Measurements from ENCODE around the gene ZNF414. TPM values are rescaled to one million over a fixed set of nuclear protein-coding genes. Genes with fewer than 3 reads are reported as not detected.

ZNF414 gene
- total and polyA plus RNA-seq, 2 donors from 2014 or later: 20.4 to 29.6 TPM

DNA sequence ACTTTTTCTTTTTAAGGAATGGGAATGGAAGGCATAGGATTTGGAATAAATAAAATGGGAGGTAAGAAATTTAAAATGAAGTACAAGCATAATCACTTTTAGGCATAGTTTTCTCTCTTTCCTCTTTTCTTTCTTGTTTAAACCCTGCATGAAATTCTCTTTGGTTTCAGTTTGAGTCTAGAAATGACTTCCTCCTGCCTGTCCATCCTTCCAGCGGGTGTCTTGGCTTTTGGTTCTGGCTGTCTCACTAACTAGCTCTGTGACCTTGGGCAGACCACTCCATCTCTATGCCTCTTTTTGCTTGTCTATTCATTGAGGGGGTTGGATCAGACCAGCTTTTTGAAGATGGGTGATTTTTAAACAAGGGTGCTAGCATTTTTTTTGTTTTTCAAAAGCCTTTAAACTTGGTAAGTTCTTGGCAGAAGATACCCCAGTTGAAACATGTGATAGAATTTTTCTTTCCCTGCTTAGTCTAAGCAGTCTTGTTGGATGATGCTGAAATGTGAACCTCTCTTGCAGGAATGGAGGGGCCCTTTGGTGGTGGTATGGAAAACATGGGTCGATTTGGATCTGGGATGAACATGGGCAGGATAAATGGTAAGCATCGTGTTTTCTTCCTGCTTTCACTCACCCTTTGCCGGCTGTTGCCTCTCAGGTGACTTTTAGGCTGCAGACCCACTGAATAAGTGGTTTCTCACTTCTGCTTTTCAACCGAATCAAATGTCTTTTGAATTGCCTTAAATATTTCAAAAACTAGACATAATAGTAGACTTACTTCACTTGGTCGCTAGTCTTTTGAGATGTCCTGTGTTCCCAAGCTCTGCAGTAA, 40.1 kb downstream of the ZNF414 start:
- intact Hi-C loops (cut with DNase I): no loop called here
- Histone ChIP-seq H3K27me3 (ENCODE audit: control insufficient read depth, insufficient read depth, low read length) (no peaks in the 10 kb centered on the region), H3K9me3 (ENCODE audit: control insufficient read depth in 2 of 3, insufficient read depth in 1 of 3, low read length in 3 of 3) (no peaks in the 10 kb centered on the region), H3K4me3 (ENCODE audit: low read length in 3 of 3) (no peak overlapping the region), H3K9ac (ENCODE audit: low read length in 3 of 3) (no peak overlapping the region), H3K4me1 (ENCODE audit: control insufficient read depth in 2 of 3, insufficient read depth in 2 of 3, low read depth in 1 of 3, low read length in 3 of 3) (peaks cover 0 to 4% (median 0%) of the 10 kb centered on the region in 3 donors), H3K36me3 (ENCODE audit: control insufficient read depth in 2 of 3, insufficient read depth in 3 of 3, low read length in 3 of 3) (peaks cover 11 to 60% (median 50%) of the 10 kb centered on the region in 3 donors), H3K27ac (ENCODE audit: low read depth in 2 of 2, low read length in 2 of 2) (no peak overlapping the region)
- DNase-seq: no peak
- FAIRE-seq: no peak
- TF ChIP-seq CTCF (IDR thresholded peaks at IDR 0.05; ENCODE audit: borderline replicate concordance, extremely low read depth, insufficient read depth): no peak

- H3K27ac ChIP-seq (ENCODE audit: low read depth in 2 of 2, low read length in 2 of 2): no peak overlapping the region
- H3K27me3 ChIP-seq (ENCODE audit: control insufficient read depth, insufficient read depth, low read length): no peaks in the 10 kb centered on the region
- peaks cover 26 to 69% (median 61%) of the 10 kb centered on the region in 3 donors for H3K36me3 ChIP-seq (ENCODE audit: control insufficient read depth in 2 of 3, insufficient read depth in 3 of 3, low read length in 3 of 3)
- no peaks in the 10 kb centered on the region for H3K4me1 ChIP-seq (ENCODE audit: control insufficient read depth in 2 of 3, insufficient read depth in 2 of 3, low read depth in 1 of 3, low read length in 3 of 3)
- FAIRE-seq (no peak), DNase-seq (no peak)
- no peaks in the 10 kb centered on the region for H3K9me3 ChIP-seq (ENCODE audit: control insufficient read depth in 2 of 3, insufficient read depth in 1 of 3, low read length in 3 of 3)
- TF ChIP-seq CTCF (IDR thresholded peaks at IDR 0.05; ENCODE audit: borderline replicate concordance, extremely low read depth, insufficient read depth): no peak
- H3K9ac ChIP-seq (ENCODE audit: low read length in 3 of 3): no peak overlapping the region
- intact Hi-C loops (cut with DNase I): no loop called here
- no peak overlapping the region for H3K4me3 ChIP-seq (ENCODE audit: low read length in 3 of 3)
Observed at GRCh38 chr19:8469613-8470368, 44.2 kb downstream of the ZNF414 start.

GRCh38 chr19:8468761-8469373, 45.1 kb downstream of the ZNF414 start:
- no peak for DNase-seq
- Histone ChIP-seq H3K4me1 (ENCODE audit: control insufficient read depth in 2 of 3, insufficient read depth in 2 of 3, low read depth in 1 of 3, low read length in 3 of 3) (no peaks in the 10 kb centered on the region), H3K27me3 (ENCODE audit: control insufficient read depth, insufficient read depth, low read length) (no peaks in the 10 kb centered on the region), H3K9me3 (ENCODE audit: control insufficient read depth in 2 of 3, insufficient read depth in 1 of 3, low read length in 3 of 3) (no peaks in the 10 kb centered on the region), H3K9ac (ENCODE audit: low read length in 3 of 3) (no peak overlapping the region), H3K27ac (ENCODE audit: low read depth in 2 of 2, low read length in 2 of 2) (no peak overlapping the region), H3K36me3 (ENCODE audit: control insufficient read depth in 2 of 3, insufficient read depth in 3 of 3, low read length in 3 of 3) (peaks cover 26 to 66% (median 60%) of the 10 kb centered on the region in 3 donors), H3K4me3 (ENCODE audit: low read length in 3 of 3) (no peak overlapping the region)
- intact Hi-C loops (cut with DNase I): no loop called here
- no peak for FAIRE-seq
- TF ChIP-seq CTCF (IDR thresholded peaks at IDR 0.05; ENCODE audit: borderline replicate concordance, extremely low read depth, insufficient read depth): no peak
